Measurements from ENCODE around the gene PSMD11.

The PSMD11 gene

GRCh38 chr17:32491371-32492263 lies 47.3 kb downstream of the PSMD11 start:
- no peak for DNase-seq

GRCh38 chr17:32492264-32492589 lies 47.9 kb downstream of the PSMD11 start:
- no peak for DNase-seq

- no peak for DNase-seq
These were observed 48.5 kb downstream of the PSMD11 start for GRCh38 chr17:32492648-32493289.

DNA sequence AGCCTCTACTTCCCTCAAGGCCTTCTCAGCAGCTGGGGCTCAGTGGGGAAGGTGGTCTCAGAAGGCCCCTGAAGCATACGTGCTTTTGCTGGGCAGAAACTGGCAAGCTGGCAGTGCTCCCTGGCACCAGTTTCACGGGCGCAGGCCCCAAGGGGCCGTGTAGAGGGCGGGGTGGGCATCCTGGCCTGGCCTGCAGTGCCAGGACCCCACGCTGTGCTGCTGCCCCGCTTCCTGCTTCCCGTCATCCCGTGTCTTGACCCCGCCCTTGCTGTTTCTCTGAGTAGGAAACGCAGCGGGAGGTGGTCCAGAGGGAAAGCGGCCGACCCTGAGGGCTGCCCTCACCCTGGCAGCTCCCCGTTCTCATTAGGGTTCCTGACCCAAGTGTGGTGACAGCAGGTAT lies 49.3 kb downstream of the PSMD11 start:
- DNase-seq, result no peak

GRCh38 chr17:32493976-32494513 lies 49.7 kb downstream of the PSMD11 start:
- DNase-seq, result no peak

DNA sequence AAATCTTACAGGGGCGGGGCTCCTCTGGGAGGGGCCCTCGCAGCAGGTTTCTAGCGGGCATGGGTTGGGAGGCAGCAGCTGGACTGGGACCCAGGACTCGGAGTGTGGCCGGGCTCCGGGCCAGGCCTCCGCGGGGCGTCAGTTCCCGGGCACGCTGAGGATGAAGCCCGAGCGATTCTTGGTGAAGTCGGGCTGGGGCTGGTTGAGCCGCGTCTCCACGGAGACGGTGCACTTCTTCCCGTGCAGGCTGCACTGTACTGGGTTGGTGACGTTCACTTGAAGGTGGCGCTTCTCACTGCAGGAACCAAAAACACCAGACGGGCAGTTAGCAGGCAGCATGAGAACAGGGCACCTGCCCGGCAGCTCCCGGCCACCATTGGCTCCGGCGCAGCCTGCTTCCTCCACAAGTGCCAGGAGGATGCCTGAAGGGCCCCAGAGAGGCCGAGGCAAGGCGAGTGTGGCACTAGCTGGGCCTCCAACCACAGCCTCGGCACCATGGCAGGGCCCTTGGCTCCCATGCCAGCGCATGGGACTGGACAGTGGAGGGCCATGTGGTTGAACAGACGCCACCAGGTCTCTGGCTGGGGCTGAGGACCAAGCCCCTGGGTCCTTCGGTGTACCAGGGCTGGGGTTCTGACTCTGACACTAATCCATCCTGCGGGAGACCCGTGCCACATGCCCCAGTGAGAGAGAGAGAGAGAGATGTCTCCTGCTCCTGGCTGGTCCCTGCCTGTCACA lies 50.5 kb downstream of the PSMD11 start:
- DNase-seq, result no peak

GRCh38 chr17:32495359-32496231 lies 51.3 kb downstream of the PSMD11 start:
- no peak for DNase-seq

- DNase-seq, result no peak
These were observed 52.2 kb downstream of the PSMD11 start for GRCh38 chr17:32496395-32497073.

- DNase-seq, result no peak
These were observed 53.3 kb downstream of the PSMD11 start for GRCh38 chr17:32497431-32498205.

- DNase-seq, result no peak
These were observed 54.1 kb downstream of the PSMD11 start for GRCh38 chr17:32498391-32498790.

- no peak for DNase-seq
These were observed 57.7 kb downstream of the PSMD11 start for GRCh38 chr17:32502013-32502412.

DNA sequence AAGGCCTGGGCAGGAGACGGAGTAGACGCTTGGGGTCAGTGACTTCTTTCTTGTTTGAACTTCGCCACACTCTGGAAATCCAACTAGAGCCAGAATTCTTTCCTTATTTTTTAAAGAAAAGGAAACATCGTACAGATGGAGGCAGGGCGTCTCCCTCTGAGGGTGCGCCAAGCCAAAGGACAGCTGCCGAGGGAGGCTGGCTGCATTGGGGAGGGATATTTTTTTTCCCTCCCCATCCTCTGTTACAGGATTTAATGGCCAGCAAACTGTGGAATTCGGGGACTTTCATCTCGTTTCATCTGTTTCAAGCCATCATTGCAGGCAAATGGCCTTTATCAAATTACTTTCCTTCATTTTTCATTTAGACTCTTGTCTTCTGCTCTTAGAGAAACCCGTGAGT lies 58.4 kb downstream of the PSMD11 start:
- DNase-seq, result no peak

GRCh38 chr17:32503251-32504165 lies 59.2 kb downstream of the PSMD11 start:
- no peak for DNase-seq

DNA sequence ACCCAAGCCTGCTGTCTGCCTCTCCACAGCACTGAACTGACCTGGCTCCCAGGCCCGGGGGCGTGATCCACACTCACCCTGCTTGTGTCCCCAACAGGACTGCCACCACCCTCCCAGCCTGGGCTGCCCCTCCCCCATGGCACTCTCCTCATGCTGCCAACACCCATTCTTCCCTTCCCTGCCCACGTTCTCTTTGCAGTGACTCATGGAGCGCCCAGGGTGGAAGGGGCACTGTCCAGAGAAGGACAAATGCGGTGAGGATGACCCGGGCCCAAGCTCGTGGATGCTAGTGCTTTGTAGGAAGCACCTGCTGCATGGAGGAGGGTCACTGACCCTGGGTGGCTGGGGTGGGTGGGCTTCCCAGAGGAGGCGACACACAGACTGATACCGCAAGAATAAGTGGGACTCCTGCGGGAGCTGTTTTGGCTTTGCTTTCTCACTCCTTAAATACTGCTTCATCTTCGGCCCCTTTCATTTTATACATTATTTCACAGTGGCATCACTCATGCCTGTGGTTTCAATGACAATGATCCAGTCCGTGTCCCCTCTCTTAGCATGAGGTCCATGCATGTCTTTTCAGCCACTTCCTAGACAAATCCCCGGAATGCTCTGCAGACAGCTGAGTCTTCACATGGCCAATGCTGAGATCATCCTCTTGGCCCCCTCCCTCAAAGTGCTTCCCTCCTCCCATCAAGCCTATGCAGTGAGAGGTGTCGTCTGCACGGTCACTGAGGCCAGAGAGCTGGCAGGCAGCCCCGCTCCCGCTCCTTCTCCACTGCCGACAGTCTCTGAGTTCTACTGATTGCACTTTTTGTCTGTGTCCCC lies 60.1 kb downstream of the PSMD11 start:
- DNase-seq, result no peak

DNA sequence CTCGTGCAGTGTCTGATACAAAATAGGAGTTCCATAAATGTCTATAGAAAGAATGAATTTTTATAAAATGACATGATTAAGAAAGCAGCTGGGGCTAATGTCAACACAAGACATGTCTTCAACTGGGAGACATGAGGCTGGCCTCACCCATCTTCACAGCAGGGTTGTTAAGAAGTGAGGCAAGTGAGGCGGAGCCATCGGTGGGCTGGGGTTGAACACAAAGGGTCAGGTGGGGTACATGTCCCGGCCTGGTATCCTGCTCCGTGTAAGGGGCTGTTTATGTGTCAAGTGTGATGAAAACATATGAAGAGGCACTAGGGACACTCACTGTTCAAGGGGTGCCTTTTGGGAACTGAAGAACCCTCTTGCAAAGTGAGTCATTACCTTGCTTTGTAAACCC lies 64.6 kb downstream of the PSMD11 start:
- DNase-seq, result no peak

DNA sequence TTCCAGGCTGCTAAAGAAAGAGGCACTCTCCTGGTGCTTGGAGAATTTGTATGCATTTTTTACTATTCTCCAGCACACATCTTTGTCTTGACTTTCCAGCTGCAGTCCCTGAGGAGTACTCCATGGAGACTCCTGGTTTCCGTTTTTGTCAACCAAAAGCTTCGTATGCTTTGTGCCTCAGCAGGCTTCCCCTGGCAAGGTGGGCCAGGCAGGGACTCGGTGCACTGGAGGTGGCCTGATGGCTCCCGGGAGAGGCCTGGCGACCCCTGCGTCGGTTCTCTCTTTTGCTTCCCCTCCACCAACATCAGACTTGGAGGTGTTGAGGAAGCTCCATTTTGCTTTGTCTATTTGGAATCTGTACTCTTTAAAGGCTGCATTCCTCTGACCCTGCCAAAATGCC lies 66.2 kb downstream of the PSMD11 start:
- no peak for DNase-seq

DNA sequence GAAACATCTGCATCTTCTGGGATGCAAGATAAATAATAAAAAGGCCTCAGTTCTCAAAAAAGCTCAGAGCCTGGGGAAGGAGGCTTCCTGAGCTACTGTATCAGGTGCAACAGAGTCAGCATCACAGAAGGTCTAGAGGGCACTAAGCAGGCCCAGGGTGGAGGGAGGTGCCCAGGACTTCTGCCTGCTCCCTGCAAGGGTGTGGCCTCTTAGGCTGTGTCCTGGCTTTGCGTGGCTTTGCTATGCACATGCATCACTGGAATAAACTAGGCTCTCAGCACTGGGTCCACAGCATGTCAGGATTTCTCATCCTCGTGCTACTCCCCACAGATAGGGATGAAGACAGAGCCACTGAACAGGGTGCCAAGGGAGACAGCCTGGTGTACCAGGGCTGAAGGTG lies 68.0 kb downstream of the PSMD11 start:
- DNase-seq, result no peak

GRCh38 chr17:32513579-32513978 lies 69.3 kb downstream of the PSMD11 start:
- DNase-seq, result no peak

DNA sequence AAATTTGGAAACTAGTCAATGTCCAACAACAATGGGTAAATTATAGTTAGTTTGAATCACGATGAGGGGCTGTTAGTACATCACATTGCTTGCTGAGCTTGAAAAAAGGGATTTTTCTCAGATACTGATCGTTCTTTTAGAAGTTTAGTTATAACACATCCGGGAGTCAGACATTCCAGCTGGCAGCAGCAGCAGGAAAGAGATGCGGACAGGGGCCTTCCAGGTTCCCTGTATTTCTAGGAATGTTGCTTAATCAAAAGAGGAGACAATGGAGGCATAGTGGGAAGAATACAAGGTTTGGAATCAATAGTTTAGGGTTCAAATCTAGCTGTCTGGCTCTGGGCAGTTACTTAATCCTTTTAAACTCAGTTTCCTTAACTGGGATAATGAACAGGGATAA lies 70.3 kb downstream of the PSMD11 start:
- DNase-seq, result no peak
